Cardiac muscle cell (in vitro differentiated cells and primary cell): ENCODE data around the gene SLC25A21. TPM values are rescaled to one million over a fixed set of nuclear protein-coding genes. Genes with fewer than 3 reads are reported as not detected.

Source experiments
- DNase-seq, 2 donors: peaks; one replicate each; pipeline versions ENCODE4 v3.0.0 to v3.0.0-alpha.2; 2010 to 2017; ENCODE audit warnings: low read depth in 1 of 2, low spot score in 1 of 2
- H3K27ac ChIP-seq: fragments of 200-600 bp; sonication (generic); 2 replicates; pipeline ENCODE4 v1.5.1; 2016
- H3K27me3 ChIP-seq: fragments of 200-600 bp; sonication (generic); 2 replicates; pipeline ENCODE4 v1.6.0; 2016; ENCODE audit warnings: control low read depth
- H3K36me3 ChIP-seq: fragments of 200-600 bp; sonication (generic); 2 replicates; pipeline ENCODE4 v1.5.1; 2016; ENCODE audit warnings: control low read depth
- H3K4me1 ChIP-seq: fragments of 200-600 bp; sonication (generic); 2 replicates; pipeline ENCODE4 v1.8.1; 2017; ENCODE audit warnings: low read depth, mild to moderate bottlenecking, mixed run types
- H3K4me3 ChIP-seq: fragments of 200-600 bp; sonication (generic); 2 replicates; pipeline ENCODE4 v1.5.1; 2016; ENCODE audit warnings: mild to moderate bottlenecking
- H3K9me3 ChIP-seq: fragments of 200-600 bp; sonication (generic); 2 replicates; pipeline ENCODE4 v1.5.1; 2017; ENCODE audit warnings: low read depth, mild to moderate bottlenecking, control low read depth
- polyA plus RNA-seq: library from polyadenylated mRNA; unstranded; fragments of >200 nt; fragmentation: Nextera tagmentation; extraction: Ambion mirVana; gene quantifications from 2 replicates; pipeline ENCODE4 v1.2.1, GENCODE V29; 2016
- total RNA-seq: library from RNA; depleted of rRNA; stranded (reverse); fragments of >200 nt; gene quantifications from 2 replicates; pipeline ENCODE4 v1.2.3, GENCODE V29; 2016
- TF ChIP-seq, protein P1 (sequence below): IDR thresholded peaks from 2 replicates; pipeline ENCODE4 v1.5.1; 2012; ENCODE audit warnings: low read depth, mild to moderate bottlenecking, low read length

Gene SLC25A21
- total and polyA plus RNA-seq, 2 experiments from 2014 or later: 0.63 to 8.4 TPM

DNA sequence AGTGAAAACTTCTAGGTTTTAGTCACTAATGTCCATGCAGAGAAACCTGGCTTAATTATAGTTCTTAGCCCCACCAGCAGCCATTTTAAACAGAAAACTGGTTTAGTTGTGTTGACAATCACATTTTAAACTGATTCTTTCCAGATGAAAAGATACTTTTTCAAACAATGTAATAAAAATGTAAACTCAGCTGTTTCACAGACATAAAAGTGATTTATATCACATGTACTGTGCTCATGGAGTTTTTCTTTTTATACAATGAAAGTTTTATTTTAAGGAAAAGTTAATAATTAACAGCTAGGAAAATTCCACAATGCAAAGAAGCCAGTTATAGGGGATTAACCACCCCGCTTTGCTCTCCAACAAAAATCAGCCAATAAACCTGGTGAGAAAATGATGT, 381.0 kb downstream of the SLC25A21 start:
- Histone ChIP-seq H3K4me1 (no peaks in the 10 kb centered on the region), H3K36me3 (no peaks in the 10 kb centered on the region), H3K4me3 (no peak overlapping the region), H3K27me3 (peaks cover 16% of the 10 kb centered on the region), H3K9me3 (no peaks in the 10 kb centered on the region), H3K27ac (no peak overlapping the region)
- TF ChIP-seq, protein P1, sequence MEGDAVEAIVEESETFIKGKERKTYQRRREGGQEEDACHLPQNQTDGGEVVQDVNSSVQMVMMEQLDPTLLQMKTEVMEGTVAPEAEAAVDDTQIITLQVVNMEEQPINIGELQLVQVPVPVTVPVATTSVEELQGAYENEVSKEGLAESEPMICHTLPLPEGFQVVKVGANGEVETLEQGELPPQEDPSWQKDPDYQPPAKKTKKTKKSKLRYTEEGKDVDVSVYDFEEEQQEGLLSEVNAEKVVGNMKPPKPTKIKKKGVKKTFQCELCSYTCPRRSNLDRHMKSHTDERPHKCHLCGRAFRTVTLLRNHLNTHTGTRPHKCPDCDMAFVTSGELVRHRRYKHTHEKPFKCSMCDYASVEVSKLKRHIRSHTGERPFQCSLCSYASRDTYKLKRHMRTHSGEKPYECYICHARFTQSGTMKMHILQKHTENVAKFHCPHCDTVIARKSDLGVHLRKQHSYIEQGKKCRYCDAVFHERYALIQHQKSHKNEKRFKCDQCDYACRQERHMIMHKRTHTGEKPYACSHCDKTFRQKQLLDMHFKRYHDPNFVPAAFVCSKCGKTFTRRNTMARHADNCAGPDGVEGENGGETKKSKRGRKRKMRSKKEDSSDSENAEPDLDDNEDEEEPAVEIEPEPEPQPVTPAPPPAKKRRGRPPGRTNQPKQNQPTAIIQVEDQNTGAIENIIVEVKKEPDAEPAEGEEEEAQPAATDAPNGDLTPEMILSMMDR: no peak
- DNase-seq: no peak

- no peaks in the 10 kb centered on the region for H3K4me1 ChIP-seq
Measured at GRCh38 chr14:36785511-36785910, 386.9 kb downstream of the SLC25A21 start.

GRCh38 chr14:36784541-36784940, 387.9 kb downstream of the SLC25A21 start:
- Histone ChIP-seq H3K4me1 (no peaks in the 10 kb centered on the region), H3K4me3 (no peak overlapping the region), H3K27me3 (no peaks in the 10 kb centered on the region), H3K36me3 (no peaks in the 10 kb centered on the region), H3K27ac (no peak overlapping the region), H3K9me3 (no peaks in the 10 kb centered on the region)
- TF ChIP-seq, protein P1: no peak
- no peak for DNase-seq

More at GRCh38 chr14:36785511-36785910, 386.9 kb downstream of the SLC25A21 start:
- H3K9me3 ChIP-seq: no peaks in the 10 kb centered on the region
- TF ChIP-seq, protein P1: no peak
- H3K27me3 ChIP-seq: no peaks in the 10 kb centered on the region
- H3K36me3 ChIP-seq: no peaks in the 10 kb centered on the region
- no peak overlapping the region for H3K27ac ChIP-seq
- DNase-seq: no peak
- H3K4me3 ChIP-seq: no peak overlapping the region

DNA sequence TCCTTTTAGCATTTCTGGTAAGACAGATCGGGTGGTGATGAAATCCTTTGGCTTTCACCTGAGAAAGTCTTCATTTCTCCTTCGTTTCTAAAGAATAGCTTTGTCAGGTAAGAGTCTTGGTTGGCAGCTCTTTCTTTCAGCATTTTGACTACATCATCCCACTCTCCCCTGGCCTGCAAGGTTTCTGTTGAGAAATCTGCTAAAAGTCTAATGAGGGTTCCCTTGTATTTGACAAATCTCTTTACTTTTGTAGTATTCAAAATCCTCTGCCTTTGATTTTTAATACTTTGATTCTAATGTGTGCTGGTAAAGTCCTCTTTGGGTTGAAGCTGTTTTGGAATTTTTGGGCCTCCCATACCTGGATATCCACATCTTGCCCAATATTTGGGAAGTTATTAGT, 390.5 kb downstream of the SLC25A21 start:
- Histone ChIP-seq H3K4me3 (no peak overlapping the region), H3K36me3 (no peaks in the 10 kb centered on the region), H3K27ac (no peak overlapping the region), H3K27me3 (no peaks in the 10 kb centered on the region), H3K4me1 (no peaks in the 10 kb centered on the region), H3K9me3 (no peaks in the 10 kb centered on the region)
- no peak for DNase-seq
- TF ChIP-seq, protein P1: no peak

DNA sequence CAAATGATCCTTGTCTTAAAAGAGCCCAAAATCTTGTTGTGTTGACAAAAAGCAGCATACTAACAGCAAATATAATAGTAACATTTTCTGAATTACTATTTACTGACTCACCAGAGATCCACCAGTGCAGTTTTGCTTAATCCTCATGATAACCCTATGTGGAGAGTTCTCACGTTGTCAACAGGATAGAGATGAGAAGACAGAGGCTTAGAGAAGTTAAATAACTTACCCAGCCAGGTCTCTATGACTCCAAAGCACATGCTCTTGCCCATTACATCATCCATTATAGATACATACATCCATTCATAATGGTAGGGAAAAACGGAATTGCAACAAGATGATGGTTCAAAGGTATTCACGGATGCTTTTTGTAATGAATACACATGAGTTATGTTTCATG, 398.8 kb downstream of the SLC25A21 start:
- TF ChIP-seq, protein P1: no peak
- H3K4me3 ChIP-seq: no peak overlapping the region
- no peak for DNase-seq
- no peaks in the 10 kb centered on the region for H3K36me3 ChIP-seq
- no peaks in the 10 kb centered on the region for H3K27me3 ChIP-seq
- no peak overlapping the region for H3K27ac ChIP-seq
- H3K9me3 ChIP-seq: no peaks in the 10 kb centered on the region
- no peaks in the 10 kb centered on the region for H3K4me1 ChIP-seq

DNA sequence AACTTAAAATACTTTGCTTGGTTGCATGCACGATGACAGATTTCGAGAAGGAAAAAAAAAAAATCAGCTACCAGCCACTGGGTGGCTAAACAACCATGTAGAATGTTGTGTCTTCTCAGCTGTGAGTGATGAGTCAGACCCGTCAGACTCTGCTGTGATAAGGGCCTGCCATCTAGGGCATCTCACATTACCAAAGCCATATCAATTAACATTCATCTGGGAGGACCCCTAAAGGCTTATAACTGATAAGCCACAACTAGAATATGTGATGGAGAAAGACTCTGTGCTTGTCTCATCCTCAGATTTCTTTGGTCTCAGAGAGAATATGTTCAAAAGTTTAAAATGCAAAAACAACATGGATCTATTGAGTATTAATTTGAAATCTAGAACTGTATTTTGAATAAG, 399.3 kb downstream of the SLC25A21 start:
- Histone ChIP-seq H3K36me3 (no peaks in the 10 kb centered on the region), H3K27me3 (no peaks in the 10 kb centered on the region), H3K27ac (no peak overlapping the region), H3K4me1 (no peaks in the 10 kb centered on the region), H3K4me3 (no peak overlapping the region), H3K9me3 (no peaks in the 10 kb centered on the region)
- TF ChIP-seq, protein P1: no peak
- DNase-seq: no peak
